ENCODE results near the gene C1orf53. TPM values are rescaled to one million over a fixed set of nuclear protein-coding genes. Genes with fewer than 3 reads are reported as not detected.
"Not testable (repeated sequence)": the region's sequence is repeated elsewhere in the genome, so short reads cannot be mapped to it uniquely, and the experiment has no call there.

C1orf53 gene
- total RNA-seq (2014; rRNA removed; shearing (Covaris generic)) (2.7 TPM in 1 of 2 replicates, not detected in the other), polyA plus RNA-seq (2016; fragmentation: Nextera tagmentation; extraction: Ambion mirVana) (3.8 and 4.1 TPM in 2 replicates)
- long read RNA-seq, partial matches to known transcripts, result 0 of 1 reads
- long read RNA-seq, other reads (novel, unspliced or antisense), result 0 of 1 reads

GRCh38 chr1:197902454-197903195 is at the start of gene C1orf53:
Gene C1orf53 (plus strand): TSS chr1:197902630. CDS start chr1:197902650, 20 bp downstream.
- Mint-ChIP-seq H3K9me3 (peaks cover 2% of the 10 kb centered on the region; the same call in 1 of the 3 replicates), H3K4me1 (peaks cover 17% of the 10 kb centered on the region; the same call in 2 of the 3 replicates), H3K36me3 (ENCODE audit: low read depth) (no peaks in the 10 kb centered on the region), H3K27me3 (ENCODE audit: insufficient read depth, low read depth, poor library complexity) (peaks cover 61% of the 10 kb centered on the region), H3K4me3 (peak within 1 kb of the TSS; percentile 82), H3K27ac (no peak within 1 kb of the TSS; the same call in 1 of the 2 replicates)
- no peak within 1 kb of the TSS for H3K27ac ChIP-seq (ENCODE audit: low read depth)
- peaks cover 78% of the 10 kb centered on the region for H3K27me3 ChIP-seq (ENCODE audit: insufficient read depth)
- H3K4me1 ChIP-seq (ENCODE audit: insufficient read depth), result peaks cover 44% of the 10 kb centered on the region
- H3F3A ChIP-seq (replicated peaks; ENCODE audit: low read depth), result peaks cover 16% of the 10 kb centered on the region
- H4K20me1 ChIP-seq (replicated peaks; ENCODE audit: insufficient read depth), result peaks cover 2% of the 10 kb centered on the region; the same call in 1 of the 2 replicates
- TF ChIP-seq ZNF114 (CRISPR knock-in tag; IDR thresholded peaks at IDR 0.05) (no peak), STAT1 (IDR thresholded peaks at IDR 0.05; ENCODE audit: unreplicated experiment) (no peak), CREB1 (CRISPR knock-in tag; IDR thresholded peaks at IDR 0.05; ENCODE audit: low read depth) (no peak), ETS1 (IDR thresholded peaks at IDR 0.05) (no peak), EZH2 (IDR thresholded peaks at IDR 0.05; ENCODE audit: low read depth, unreplicated experiment) (no peak), NANOG (IDR thresholded peaks at IDR 0.05; ENCODE audit: borderline replicate concordance) (no peak), JUNB (IDR thresholded peaks at IDR 0.05; ENCODE audit: unreplicated experiment) (no peak), ZNF462 (CRISPR knock-in tag; IDR thresholded peaks at IDR 0.05) (no peak)
- ATAC-seq, result peak; percentile 94
- no peaks in the 10 kb centered on the region for H3K79me2 ChIP-seq (replicated peaks; ENCODE audit: insufficient read depth)
- peak; percentile 90 for DNase-seq (ENCODE audit: low spot score)
- H3K4me3 ChIP-seq, result peak within 1 kb of the TSS; percentile 71
- H3K9me2 ChIP-seq (ENCODE audit: insufficient read depth), result no peaks in the 10 kb centered on the region
- no peaks in the 10 kb centered on the region for H3K36me3 ChIP-seq (ENCODE audit: insufficient read depth)
- H3K4me2 ChIP-seq, result peak within 1 kb of the TSS; percentile 92
- H2AFZ ChIP-seq, result peak within 1 kb of the TSS; percentile 96

GRCh38 chr1:197855751-197856150 is 46.7 kb upstream of the C1orf53 start:
- not testable (repeated sequence) for H4K20me1 ChIP-seq (replicated peaks; ENCODE audit: insufficient read depth); H3K4me3 ChIP-seq; H3K36me3 ChIP-seq (ENCODE audit: insufficient read depth); H2AFZ ChIP-seq; H3F3A ChIP-seq (replicated peaks; ENCODE audit: low read depth); H3K27me3 ChIP-seq (ENCODE audit: insufficient read depth); H3K79me2 ChIP-seq (replicated peaks; ENCODE audit: insufficient read depth); H3K27me3 Mint-ChIP-seq (ENCODE audit: insufficient read depth, low read depth, poor library complexity); H3K36me3 Mint-ChIP-seq (ENCODE audit: low read depth); H3K9me2 ChIP-seq (ENCODE audit: insufficient read depth); H3K9me3 Mint-ChIP-seq; H3K4me1 Mint-ChIP-seq; H3K27ac Mint-ChIP-seq; H3K4me2 ChIP-seq; H3K27ac ChIP-seq (ENCODE audit: low read depth); DNase-seq (ENCODE audit: low spot score); ATAC-seq; H3K4me3 Mint-ChIP-seq
- H3K4me1 ChIP-seq (ENCODE audit: insufficient read depth), result peaks cover 12% of the 10 kb centered on the region; the same call in 1 of the 2 replicates
